GM19372 (cell line): Measurements from ENCODE around the gene CSRP1.
"Not testable (repeated sequence)": the region's sequence is repeated elsewhere in the genome, so short reads cannot be mapped to it uniquely, and the experiment has no call there.

Source experiments
- ATAC-seq: cut with Tn5 transposase; IDR thresholded peaks from one replicate; pipeline ENCODE4 v1.9.1; 2021; ENCODE audit warnings: mild to moderate bottlenecking, low read depth, moderate library complexity; ENCODE audit not compliant: unreplicated experiment

CSRP1 gene

GRCh38 chr1:201499795-201500669, 6.9 kb downstream of the CSRP1 start:
- no peak for ATAC-seq

DNA sequence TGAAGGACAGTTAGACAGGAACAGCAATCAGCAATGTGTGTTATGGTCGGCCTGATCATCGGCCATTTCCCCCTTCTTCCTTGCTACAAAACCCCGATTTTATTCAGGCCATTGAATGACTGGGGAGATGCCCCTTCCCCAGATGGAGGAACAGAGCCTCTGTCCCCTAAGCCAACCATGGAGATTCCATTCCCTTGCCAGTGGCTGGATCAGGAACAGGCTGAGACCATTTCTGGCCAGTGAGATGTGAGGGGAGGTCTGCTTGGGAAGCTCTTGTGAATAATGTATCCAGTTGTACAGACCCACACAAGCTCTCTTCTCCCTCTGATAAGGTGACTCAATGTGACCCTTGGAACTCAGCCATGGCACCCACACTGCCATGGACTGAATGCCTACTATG, 7.7 kb downstream of the CSRP1 start:
- no peak for ATAC-seq

GRCh38 chr1:201498621-201499020, 8.3 kb downstream of the CSRP1 start:
- ATAC-seq: no peak

- no peak for ATAC-seq
Observed at GRCh38 chr1:201497935-201498509, 8.9 kb downstream of the CSRP1 start.

DNA sequence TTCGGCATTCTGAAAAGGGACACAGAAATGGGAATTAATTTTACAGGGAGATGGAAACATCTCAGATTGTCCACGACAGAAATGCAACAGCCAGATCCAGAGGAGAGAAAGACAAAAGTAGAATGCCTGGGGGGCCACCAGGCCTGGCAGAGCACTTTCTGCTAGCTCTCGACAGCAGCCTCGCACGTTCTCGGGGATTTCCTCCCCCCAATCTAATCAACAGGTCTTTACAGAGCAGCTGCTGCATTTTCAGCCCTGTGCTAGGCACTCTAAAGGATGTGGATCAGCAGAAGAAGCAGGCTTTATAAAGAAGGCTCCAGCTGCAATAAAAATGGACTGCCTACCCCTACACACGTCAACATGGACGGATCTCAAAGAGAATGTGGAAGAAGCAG, 10.6 kb downstream of the CSRP1 start:
- ATAC-seq: no peak

DNA sequence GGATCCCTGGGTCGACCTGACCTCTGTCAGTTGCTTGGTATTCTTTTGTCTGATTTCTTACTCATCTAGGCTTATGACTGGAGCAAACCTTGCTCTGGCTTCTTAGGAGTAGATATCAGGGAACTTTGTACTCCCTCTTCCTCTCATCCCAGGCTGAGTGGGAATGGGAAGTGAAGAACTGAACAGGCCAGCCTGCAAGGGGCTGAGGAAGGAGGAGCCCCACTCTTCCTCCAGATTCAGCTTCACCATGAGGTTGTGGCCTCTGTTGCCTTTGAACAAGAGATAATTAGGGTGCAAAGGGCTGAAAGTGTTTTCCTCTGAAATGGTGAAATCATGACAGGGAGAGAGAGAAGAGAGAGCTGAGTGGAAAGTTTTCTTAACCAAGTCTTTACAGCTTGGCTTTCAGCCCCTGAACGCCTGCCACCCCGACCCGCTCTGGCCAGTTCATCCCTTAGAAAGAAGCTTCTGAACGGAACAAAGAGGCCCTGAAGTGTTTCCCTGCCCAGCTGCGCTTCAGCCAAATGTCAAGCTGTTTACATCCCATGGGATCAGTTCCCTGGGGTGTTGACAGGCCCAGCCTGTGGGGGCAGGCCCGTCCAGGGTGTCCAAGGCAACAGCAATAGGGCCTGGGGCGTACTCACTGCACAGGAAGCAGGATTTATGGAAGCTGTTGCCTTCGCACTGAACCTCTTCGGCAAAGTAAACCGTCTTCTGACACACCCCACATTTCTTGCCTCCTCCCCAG, 11.2 kb downstream of the CSRP1 start:
- no peak for ATAC-seq

DNA sequence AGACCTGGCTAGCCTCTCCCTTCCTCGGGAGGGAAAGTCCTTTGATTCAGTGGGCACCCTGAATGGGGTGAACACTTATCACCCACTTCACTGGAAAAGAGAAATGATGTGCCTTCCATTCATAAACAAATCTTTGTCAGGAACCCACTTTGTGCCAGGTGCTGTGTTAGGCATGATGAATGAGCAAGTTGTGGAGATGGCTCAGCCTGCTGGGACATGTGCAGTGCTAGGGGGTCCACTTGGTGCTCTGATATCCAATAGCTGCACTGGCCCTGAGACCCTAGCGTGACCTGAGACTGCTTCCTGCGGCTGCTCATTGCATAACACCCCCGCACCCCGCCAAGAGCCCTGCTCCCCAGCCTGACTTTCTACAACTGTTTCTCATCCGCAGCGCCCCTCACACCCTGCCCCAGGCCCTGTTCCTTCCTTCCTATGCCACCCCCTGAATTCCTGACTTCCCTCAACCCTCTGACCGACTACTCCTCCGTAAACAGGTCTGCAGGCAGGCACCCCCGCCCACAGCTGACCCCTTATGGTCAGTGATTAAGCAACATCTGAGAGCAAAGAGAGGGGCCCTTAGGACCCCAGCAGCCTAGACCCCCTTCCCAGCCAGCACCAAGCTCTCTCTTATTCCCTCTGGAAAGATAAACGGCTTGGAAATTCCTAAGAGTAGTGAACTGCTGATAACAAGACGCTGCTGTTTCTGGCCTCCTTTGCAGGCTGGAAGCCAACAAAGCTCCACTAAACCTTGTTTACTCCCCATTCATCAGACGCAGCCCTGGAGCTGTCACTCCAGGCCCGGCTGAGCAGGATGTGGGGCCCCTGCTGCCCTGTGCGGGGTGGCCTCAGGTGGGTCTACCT, 12.9 kb downstream of the CSRP1 start:
- ATAC-seq: no peak

DNA sequence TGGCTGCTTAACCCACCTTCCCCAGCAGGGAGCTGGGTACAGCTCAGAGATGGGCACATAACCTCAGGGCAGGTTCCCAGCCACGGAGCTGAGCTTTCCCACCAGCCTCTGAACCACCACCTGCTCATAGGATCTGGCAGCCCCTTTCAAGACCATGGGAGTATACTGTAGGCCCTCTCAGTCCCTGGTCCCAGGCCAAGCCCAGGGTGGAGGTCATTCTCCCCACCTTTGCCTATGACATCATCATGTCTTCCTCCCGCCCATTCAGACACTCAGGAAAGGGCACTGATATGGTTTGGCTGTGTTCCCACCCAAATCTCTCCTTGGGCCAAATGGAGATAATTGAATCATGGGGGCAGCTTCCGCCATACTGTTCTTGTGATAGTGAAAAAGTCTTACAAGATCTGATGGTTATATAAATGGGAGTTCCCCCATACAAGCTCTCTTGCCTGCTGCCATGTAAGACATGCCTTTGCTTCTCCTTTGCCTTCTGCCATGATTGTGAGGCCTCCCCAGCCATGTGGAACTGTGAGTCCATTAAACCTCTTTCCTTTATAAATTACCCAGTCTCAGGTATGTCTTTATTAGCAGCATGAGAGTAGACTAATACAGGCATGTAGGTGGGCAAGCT, 13.8 kb downstream of the CSRP1 start:
- ATAC-seq: not testable (repeated sequence)

- ATAC-seq: no peak
Observed at GRCh38 chr1:201491896-201492511, 14.9 kb downstream of the CSRP1 start.

DNA sequence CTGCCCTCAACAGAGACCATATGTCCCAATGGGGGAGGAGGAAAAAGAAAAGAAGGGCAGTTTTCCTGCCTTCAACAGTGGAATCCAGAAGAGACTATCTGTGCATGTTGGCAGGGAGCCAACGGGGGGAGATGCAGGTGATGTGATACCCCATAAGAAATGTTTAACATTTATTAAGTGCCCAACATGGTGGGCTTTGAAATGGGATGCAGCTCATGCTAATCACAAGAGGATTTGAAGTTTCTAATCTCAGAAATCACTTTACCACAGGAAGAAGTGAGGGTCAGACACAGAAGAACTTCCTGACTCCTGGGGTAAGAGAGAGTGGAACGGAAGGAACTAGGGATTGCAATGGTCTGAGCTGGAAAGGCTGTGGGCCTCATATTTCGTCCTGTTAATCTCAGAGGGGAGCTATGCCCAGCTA, 16.2 kb downstream of the CSRP1 start:
- ATAC-seq: no peak

- no peak for ATAC-seq
Observed at GRCh38 chr1:201489643-201490261, 17.2 kb downstream of the CSRP1 start.

- ATAC-seq: no peak
Observed at GRCh38 chr1:201488830-201489589, 17.9 kb downstream of the CSRP1 start.

DNA sequence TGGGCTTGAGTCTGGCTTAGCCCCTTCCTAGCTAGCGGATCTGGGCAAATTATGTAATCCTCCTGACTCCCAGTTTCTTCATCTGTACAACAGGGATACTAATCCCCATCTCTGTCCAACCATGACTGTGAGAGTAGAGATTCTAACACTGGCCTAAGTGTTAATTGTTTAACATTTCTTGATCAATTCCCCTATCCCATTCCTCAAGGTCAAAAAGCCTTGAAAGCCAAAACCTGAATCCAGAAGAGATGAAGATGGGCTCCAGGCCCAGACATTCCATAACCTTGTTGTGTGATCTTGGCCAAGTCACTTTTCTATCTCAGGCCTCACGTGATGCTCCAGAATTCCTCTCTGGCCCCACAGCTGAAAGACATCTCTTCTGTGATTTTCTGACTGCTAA, 19.2 kb downstream of the CSRP1 start:
- no peak for ATAC-seq

- no peak for ATAC-seq
Observed at GRCh38 chr1:201486187-201486586, 20.7 kb downstream of the CSRP1 start.

DNA sequence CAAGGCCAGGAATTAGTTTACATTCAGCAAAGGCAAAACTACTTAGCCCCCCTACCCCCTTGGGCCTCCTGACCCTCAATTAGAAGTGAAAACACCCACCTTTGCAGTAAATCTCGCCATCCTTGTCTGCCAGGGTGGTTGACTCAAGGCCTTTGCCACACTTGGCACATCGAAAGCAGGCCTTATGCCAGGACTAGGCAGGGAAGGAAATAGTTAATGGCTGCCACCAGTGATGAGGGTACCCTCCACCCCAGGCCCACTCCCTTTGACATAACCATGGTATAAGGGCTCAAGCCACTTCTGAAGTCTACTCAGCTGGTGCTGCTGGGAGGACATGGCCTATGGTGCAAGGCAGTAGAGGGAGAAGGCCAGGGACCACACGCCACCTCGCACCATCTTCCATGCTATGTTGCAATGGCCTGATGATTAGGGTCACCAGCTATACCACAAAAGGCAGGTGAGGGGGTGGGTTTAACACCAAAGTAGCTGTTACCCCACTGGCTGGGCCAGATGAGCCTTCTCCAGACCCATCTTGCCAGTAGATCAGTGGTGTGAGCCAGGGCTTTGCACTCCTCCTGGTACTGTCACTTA, 21.6 kb downstream of the CSRP1 start:
- ATAC-seq: no peak

DNA sequence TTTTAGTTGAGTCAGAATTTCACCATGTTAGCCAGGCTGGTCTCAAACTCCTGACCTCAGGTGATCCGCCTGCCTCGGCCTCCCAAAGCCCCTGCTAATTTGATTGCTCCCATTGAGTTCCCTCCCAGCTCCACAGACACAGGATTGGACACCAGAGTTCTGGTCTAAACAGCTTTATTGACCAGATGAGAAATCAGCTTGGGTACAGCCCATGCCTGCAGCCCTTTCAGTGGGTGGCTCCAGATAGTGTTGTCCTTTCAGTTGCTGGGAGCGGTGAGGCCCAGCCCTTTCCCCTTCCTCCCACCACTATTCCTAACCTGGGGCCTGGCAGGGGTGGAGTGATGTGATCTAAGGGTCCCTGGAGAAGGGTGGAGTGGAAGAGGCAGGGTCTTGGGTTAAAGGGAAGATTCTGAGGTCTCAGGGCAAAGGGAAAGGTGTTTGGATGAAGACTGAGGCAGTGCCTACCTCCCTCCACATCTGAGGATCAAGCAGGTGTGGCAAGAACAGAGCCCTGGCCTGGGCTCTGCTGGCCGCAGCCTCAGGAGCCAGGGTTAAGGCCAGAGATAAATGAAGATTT, 23.5 kb downstream of the CSRP1 start:
- no peak for ATAC-seq

DNA sequence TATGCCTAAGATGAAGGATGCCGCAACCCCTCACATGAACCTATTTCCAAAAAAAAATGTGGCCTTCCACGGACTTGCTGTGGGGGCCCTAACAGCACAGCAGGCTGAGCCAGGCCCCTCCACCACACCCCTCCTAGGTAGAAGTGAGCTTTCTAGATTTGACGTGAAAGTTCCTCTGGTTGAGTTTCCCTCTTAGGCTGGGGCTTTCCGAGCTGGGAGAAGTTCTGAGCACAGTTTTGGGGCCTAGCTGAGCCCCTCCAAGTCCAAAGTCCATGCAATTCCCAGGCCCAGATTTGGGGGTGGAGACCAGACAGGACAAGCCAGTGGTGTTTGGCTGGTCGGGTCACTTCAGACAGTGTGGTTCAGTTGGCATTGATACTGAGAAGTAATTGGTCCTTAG, 24.2 kb downstream of the CSRP1 start:
- no peak for ATAC-seq
